HL-60 (cell line): ENCODE data around the gene CBX8.

Source experiments
- DNase-seq, 2 experiments: peaks; one replicate each; pipeline ENCODE4 v3.0.0-alpha.2; 2010 to 2020; ENCODE audit warnings: low read depth in 1 of 2, low spot score in 1 of 2
- H3K27ac ChIP-seq: fragments of 250-450 bp; sonication (Bioruptor Pico); replicated peaks from 2 replicates; pipeline ENCODE4 v1.5.1; 2020; ENCODE audit warnings: mild to moderate bottlenecking, moderate library complexity
- H3K27me3 ChIP-seq: fragments of 250-450 bp; sonication (Bioruptor Pico); 2 replicates; pipeline ENCODE4 v1.5.1; 2021; ENCODE audit warnings: mild to moderate bottlenecking, moderate library complexity; ENCODE audit not compliant: insufficient read depth, poor library complexity, severe bottlenecking
- H3K4me3 ChIP-seq: replicated peaks from 2 replicates; pipeline ENCODE4 v1.5.1; 2011; ENCODE audit warnings: mild to moderate bottlenecking, control low read depth, low read length; ENCODE audit not compliant: insufficient read depth
- GABPA ChIP-seq: IDR thresholded peaks from 2 replicates; pipeline ENCODE4 v1.6.1; 2012; ENCODE audit warnings: low read depth
- POLR2AphosphoS5 ChIP-seq: IDR thresholded peaks from 2 replicates; pipeline ENCODE4 v1.6.1; 2012; ENCODE audit warnings: low read depth
- SPI1 ChIP-seq: IDR thresholded peaks from 2 replicates; pipeline ENCODE4 v1.6.1; 2012; ENCODE audit warnings: low read depth, mild to moderate bottlenecking, borderline replicate concordance
- TF ChIP-seq, protein P1 (sequence below): IDR thresholded peaks from one replicate; pipeline ENCODE4 v1.5.1; 2011; ENCODE audit warnings: low read length, control low read depth, inconsistent platforms; ENCODE audit not compliant: insufficient read depth
- TF ChIP-seq, protein P2 (sequence below): IDR thresholded peaks from 2 replicates; pipeline ENCODE4 v1.6.1; 2012; ENCODE audit warnings: low read depth; ENCODE audit not compliant: insufficient replicate concordance

The CBX8 gene

DNA sequence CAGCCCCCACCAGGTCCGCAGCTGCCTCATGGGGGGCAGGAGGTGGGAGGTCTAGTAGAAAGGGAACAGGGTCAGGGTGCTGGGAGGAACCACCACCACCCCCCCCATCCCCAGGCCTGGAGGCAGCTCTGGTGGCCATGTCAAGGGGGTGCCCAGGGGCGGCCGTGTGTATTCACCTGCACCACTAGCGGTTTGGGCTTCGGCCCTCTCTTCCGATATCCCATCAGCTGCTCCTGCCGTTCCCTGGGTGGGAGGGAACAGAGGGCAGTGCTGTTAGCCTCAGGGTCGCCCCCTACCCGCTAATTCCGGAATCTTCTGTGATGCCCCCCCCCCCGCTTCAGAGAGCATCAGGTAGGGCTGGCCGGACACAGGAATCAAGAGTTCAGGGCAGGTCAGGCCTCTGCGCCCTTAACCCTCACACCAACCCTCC is 38.6 kb upstream of the CBX8 start:
- no peak for DNase-seq
- TF ChIP-seq, protein P1, sequence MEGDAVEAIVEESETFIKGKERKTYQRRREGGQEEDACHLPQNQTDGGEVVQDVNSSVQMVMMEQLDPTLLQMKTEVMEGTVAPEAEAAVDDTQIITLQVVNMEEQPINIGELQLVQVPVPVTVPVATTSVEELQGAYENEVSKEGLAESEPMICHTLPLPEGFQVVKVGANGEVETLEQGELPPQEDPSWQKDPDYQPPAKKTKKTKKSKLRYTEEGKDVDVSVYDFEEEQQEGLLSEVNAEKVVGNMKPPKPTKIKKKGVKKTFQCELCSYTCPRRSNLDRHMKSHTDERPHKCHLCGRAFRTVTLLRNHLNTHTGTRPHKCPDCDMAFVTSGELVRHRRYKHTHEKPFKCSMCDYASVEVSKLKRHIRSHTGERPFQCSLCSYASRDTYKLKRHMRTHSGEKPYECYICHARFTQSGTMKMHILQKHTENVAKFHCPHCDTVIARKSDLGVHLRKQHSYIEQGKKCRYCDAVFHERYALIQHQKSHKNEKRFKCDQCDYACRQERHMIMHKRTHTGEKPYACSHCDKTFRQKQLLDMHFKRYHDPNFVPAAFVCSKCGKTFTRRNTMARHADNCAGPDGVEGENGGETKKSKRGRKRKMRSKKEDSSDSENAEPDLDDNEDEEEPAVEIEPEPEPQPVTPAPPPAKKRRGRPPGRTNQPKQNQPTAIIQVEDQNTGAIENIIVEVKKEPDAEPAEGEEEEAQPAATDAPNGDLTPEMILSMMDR = no peak
- peaks cover 4% of the 10 kb centered on the region for H3K27me3 ChIP-seq
- H3K27ac ChIP-seq = no peak overlapping the region
- no peak overlapping the region for H3K4me3 ChIP-seq

DNA sequence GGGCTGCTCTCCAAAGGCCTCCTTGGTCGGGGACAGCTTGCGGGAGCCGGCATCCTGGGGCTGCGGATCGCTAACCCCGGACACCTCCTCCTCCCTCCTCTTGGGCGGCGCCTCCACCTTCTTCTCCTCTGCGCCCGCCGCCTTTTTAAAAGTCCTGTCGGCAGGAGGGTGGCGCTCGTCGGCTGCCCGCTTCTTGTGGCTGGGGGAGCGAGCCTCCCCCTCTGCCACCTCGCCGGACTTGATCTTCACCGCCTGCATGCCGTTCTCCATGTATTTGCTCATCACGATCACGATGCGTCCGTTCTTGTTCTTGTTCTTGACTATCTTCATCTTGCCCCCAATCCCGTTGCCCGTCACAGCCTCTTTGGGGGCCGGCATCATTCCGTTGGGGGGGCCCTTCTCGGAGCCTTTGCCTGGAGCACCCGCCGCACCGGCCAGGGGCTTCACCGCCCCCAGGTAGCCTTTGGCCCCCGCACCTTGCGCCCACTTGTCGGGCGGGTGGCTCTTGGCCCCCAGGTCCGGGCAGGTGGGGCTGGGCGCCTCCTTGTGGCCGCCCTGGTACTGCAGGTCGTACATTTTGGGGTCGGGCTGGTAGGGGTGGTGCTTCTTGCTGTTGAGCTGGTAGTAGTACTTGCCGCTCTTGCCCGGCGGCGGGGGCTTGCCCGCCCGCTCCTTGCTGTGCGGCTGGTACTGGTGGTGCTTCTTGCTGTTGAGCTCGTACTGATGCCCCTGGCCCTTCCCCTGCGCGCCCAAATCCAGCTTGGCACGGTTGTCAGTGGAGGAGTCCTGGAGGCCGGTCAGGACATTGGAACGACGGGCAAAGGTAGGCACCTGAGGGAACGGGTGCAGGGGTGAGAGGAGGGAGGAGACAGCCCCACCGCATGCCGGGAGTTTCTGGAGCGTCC is 37.9 kb upstream of the CBX8 start:
- Histone ChIP-seq H3K27ac (no peak overlapping the region), H3K27me3 (no peaks in the 10 kb centered on the region), H3K4me3 (no peak overlapping the region)
- no peak for DNase-seq
- TF ChIP-seq SPI1 = no peak
- peak; percentile 59; the same call in 1 of the 2 replicates for TF ChIP-seq POLR2AphosphoS5
- TF ChIP-seq, protein P1 = peak; percentile 29

DNA sequence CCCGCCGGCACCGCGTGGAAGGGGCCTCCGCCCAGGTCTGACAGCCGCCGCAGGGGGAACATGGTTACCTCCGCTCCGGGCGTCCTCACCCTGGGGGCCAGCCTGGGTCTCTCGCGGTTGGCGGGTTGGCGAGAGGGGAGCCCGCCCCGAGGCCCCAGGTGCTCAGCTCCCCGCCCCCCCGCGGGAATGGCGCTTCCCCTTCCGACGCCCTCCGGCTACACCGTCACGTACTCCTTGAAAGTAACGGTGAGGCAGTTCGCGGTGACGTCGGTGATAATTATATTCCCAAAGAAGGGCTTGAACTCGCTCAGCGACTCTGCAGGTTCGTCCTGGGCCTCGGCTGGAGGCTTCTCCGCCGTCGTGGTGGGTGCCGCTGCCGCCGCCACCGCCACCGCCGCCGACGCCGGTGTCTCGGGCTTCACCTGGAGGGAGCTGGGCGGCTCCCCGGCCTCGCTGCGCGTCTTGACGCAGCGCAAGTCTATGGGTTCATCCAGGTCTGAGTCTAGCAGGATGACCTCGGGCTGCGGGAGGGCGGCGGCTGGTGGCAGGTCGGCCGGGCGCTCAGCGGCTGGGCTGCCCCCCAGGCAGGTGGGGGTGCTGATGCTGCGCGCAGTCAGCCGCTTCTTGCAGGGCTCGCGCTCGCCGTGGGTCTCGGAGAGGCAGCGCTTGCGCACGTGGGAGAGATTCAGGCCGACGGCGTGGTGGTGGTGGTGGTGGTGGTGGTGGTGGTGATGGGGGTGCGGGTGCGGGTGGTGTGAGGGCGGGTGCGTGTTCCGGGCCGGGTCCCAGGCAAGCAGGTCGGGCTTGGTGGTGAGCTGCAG is 37.1 kb upstream of the CBX8 start:
- Histone ChIP-seq H3K4me3 (no peak overlapping the region), H3K27me3 (no peaks in the 10 kb centered on the region), H3K27ac (no peak overlapping the region)
- TF ChIP-seq, protein P2, sequence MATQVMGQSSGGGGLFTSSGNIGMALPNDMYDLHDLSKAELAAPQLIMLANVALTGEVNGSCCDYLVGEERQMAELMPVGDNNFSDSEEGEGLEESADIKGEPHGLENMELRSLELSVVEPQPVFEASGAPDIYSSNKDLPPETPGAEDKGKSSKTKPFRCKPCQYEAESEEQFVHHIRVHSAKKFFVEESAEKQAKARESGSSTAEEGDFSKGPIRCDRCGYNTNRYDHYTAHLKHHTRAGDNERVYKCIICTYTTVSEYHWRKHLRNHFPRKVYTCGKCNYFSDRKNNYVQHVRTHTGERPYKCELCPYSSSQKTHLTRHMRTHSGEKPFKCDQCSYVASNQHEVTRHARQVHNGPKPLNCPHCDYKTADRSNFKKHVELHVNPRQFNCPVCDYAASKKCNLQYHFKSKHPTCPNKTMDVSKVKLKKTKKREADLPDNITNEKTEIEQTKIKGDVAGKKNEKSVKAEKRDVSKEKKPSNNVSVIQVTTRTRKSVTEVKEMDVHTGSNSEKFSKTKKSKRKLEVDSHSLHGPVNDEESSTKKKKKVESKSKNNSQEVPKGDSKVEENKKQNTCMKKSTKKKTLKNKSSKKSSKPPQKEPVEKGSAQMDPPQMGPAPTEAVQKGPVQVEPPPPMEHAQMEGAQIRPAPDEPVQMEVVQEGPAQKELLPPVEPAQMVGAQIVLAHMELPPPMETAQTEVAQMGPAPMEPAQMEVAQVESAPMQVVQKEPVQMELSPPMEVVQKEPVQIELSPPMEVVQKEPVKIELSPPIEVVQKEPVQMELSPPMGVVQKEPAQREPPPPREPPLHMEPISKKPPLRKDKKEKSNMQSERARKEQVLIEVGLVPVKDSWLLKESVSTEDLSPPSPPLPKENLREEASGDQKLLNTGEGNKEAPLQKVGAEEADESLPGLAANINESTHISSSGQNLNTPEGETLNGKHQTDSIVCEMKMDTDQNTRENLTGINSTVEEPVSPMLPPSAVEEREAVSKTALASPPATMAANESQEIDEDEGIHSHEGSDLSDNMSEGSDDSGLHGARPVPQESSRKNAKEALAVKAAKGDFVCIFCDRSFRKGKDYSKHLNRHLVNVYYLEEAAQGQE = no peak
- TF ChIP-seq POLR2AphosphoS5 = peak; percentile 18; the same call in 1 of the 2 replicates
- DNase-seq = no peak

DNA sequence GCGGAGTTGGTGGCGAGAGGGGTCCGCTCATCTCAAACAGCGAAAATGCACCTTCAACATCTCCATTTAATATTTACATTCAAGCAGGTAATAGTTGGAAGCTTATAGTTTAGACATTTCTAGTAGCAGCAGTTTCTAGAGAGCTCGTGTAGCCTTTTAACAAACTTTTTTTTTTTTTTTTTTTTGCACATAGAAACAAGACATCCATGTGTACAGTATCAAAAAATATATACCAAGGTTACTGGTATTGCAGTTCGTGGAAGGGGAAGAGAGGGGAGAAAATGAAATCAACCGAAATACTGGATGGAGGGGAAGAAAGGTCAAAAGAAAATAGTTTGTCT is 36.2 kb upstream of the CBX8 start:
- TF ChIP-seq, protein P2 = no peak
- TF ChIP-seq GABPA = no peak
- no peak for TF ChIP-seq POLR2AphosphoS5
- TF ChIP-seq, protein P1 = no peak
- no peak for TF ChIP-seq SPI1
- no peak for DNase-seq
- Histone ChIP-seq H3K27ac (no peak overlapping the region), H3K27me3 (no peaks in the 10 kb centered on the region), H3K4me3 (no peak overlapping the region)
